ENCODE measurements around the gene LRRC30.

DNA sequence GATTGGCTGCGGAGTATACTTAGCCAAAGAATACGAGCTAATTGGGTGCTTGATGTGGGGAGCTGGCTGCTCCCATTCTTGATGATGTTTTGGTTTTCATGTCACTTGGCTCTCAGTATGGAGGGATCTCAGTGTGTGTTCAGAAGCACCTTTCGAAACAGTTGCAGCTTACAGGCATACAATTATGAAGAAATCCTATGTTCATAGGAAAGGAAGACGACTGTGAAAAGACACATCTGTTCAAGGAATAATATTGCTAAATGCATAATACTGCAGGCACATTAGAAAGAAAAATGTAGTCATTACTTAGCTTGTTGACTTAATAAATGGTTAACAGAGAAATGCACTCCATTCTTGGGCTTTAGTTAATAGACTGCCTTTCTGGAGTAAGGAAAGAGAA, 4.1 kb downstream of the LRRC30 start:
- TF ChIP-seq CTCF (IDR thresholded peaks at IDR 0.05; ENCODE audit: low read depth, low read length) (no peak), EZH2phosphoT487 (IDR thresholded peaks at IDR 0.05; ENCODE audit: low read depth) (no peak)

All from OCI-LY3 (cell line).